PC-3 (cell line): ENCODE data around the gene CCSER2. TPM values are rescaled to one million over a fixed set of nuclear protein-coding genes. Genes with fewer than 3 reads are reported as not detected.

ENCODE experiments used
- ATAC-seq: fragments of 200-7000 bp; cut with Tn5 transposase; 2 replicates; pipeline ENCODE4 v1.9.1; 2020; ENCODE audit warnings: mild to moderate bottlenecking, moderate library complexity
- BruUV-seq: library from RNA; stranded (reverse); fragments of 400-500 nt; replicated peaks from 2 replicates; lab custom pipeline; 2021; lab: Mats Ljungman, UMichigan
- CTCF ChIA-PET: fragments of 300-600 bp; sonication (Branson Sonifier 250); formaldehyde crosslinking; loops from one replicate; lab custom pipeline; 2022; ENCODE audit warnings: antibody characterized with exemption; lab: Charles Lee
- POLR2A ChIA-PET: fragments of 300-600 bp; sonication (Branson Sonifier 250); formaldehyde crosslinking; loops from one replicate; lab custom pipeline; 2022; ENCODE audit warnings: antibody characterized with exemption; ENCODE audit not compliant: unreplicated experiment; lab: Charles Lee
- DNase-seq: peaks from one replicate; pipeline ENCODE4 v3.0.0-alpha.2; 2015
- H2AFZ ChIP-seq: fragments of 300-600 bp; sonication (generic); 2 replicates; pipeline ENCODE4 v1.6.0; 2016; ENCODE audit warnings: antibody characterized with exemption, low read length
- H3F3A ChIP-seq: fragments of 300-600 bp; sonication (generic); one replicate; pipeline ENCODE4 v1.6.0; 2017; ENCODE audit warnings: antibody characterized with exemption, low read length, control low read depth, mild to moderate bottlenecking; ENCODE audit not compliant: unreplicated experiment
- H3K27ac ChIP-seq: fragments of 300-600 bp; sonication (generic); 2 replicates; pipeline ENCODE4 v1.5.1; 2016; ENCODE audit warnings: mild to moderate bottlenecking, low read length
- H3K27me3 ChIP-seq: fragments of 300-600 bp; sonication (generic); 2 replicates; pipeline ENCODE4 v1.6.1; 2016; ENCODE audit warnings: low read length, mixed read lengths
- H3K36me3 ChIP-seq: fragments of 300-600 bp; sonication (generic); 2 replicates; pipeline ENCODE4 v1.6.1; 2016; ENCODE audit warnings: low read depth, mixed run types, low read length, mixed read lengths
- H3K4me1 ChIP-seq: fragments of 300-600 bp; sonication (generic); 2 replicates; pipeline ENCODE4 v1.5.1; 2016; ENCODE audit warnings: low read length; ENCODE audit not compliant: insufficient read depth
- H3K4me2 ChIP-seq: fragments of 300-600 bp; sonication (generic); 2 replicates; pipeline ENCODE4 v1.6.0; 2016; ENCODE audit warnings: low read length
- H3K4me3 ChIP-seq: fragments of 300-600 bp; sonication (generic); 2 replicates; pipeline ENCODE4 v1.5.1; 2016; ENCODE audit warnings: mild to moderate bottlenecking, low read length, mixed read lengths
- H3K79me2 ChIP-seq: fragments of 300-600 bp; sonication (generic); 2 replicates; pipeline ENCODE4 v1.6.1; 2017; ENCODE audit warnings: low read length, mixed read lengths
- H3K9ac ChIP-seq: fragments of 300-600 bp; sonication (generic); 2 replicates; pipeline ENCODE4 v1.6.0; 2016; ENCODE audit warnings: mild to moderate bottlenecking, low read length
- H3K9me2 ChIP-seq: fragments of 300-600 bp; sonication (generic); replicated peaks from 2 replicates; pipeline ENCODE4 v1.6.1; 2016; ENCODE audit warnings: mixed run types, low read length, mixed read lengths
- H3K9me3 ChIP-seq: fragments of 300-600 bp; sonication (generic); 2 replicates; pipeline ENCODE4 v1.6.1; 2016; ENCODE audit warnings: low read length, mixed read lengths
- H4K20me1 ChIP-seq: fragments of 300-600 bp; sonication (generic); 2 replicates; pipeline ENCODE4 v1.6.1; 2016; ENCODE audit warnings: low read length, mixed read lengths
- CTCF ChIP-seq: fragments of 300-600 bp; sonication (generic); conservative IDR thresholded peaks from 2 replicates; pipeline ENCODE4 v1.5.1; 2017; ENCODE audit warnings: antibody characterized with exemption, low read depth, mild to moderate bottlenecking, low read length
- EZH2 ChIP-seq: fragments of 300-600 bp; sonication (generic); IDR thresholded peaks from one replicate; pipeline ENCODE4 v1.6.1; 2017; ENCODE audit warnings: antibody characterized with exemption, mild to moderate bottlenecking, low read length; ENCODE audit not compliant: unreplicated experiment
- EZH2phosphoT487 ChIP-seq: fragments of 300-600 bp; sonication (generic); IDR thresholded peaks from 2 replicates; pipeline ENCODE4 v1.6.1; 2018; ENCODE audit warnings: mild to moderate bottlenecking, antibody characterized with exemption, low read length, borderline replicate concordance
- intact Hi-C: fragments of 100-400 bp; cut with micrococcal nuclease; formaldehyde crosslinking; loops from 2 replicates; pipeline ENCODE4 v1.9.0; 2023
- total RNA-seq: library from RNA; depleted of rRNA; stranded (reverse); fragments of >200 nt; gene quantifications from 2 replicates; pipeline ENCODE4 v1.2.3, GENCODE V29; 2014

Gene CCSER2
- total RNA-seq, 1 experiment from 2014 or later: 10.2 TPM

DNA sequence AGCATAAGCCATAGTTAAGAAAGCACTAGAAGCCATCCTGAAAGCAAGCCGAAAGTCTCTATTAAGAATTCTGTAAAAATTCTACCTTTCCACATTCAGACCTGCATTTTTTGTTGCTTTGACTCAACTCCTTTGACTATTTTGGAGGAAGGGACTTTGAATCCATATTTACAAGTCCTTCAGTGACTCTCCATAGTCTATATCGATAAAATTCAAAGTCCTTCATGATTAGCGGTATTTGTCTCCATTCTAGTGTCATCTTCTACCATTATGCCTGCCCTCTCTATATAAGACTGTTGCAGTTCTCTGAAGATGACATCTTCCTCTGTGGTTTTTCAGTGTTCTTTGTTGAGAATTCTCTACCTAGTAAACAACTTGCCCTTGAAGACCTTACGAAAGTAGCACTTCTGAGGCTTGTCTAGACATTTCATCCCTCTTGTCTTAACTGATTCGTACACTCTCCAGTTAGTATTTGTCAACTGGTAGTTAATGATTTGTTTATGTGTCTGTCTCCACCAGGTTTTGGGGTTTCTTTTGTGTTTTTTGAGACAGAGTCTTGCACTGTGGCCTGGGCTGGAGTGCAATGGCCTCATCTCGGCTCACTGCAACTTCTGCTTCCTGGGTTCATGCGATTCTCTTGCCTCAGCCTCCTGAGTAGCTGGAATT lies 1.7 kb downstream of the CCSER2 start:
- peaks cover 56% of the 10 kb centered on the region for H3K79me2 ChIP-seq
- CTCF ChIA-PET: no interaction called here
- no peaks in the 10 kb centered on the region for H3F3A ChIP-seq
- H4K20me1 ChIP-seq: peaks cover 7% of the 10 kb centered on the region
- H3K4me3 ChIP-seq: peak overlapping the region; percentile 96
- intact Hi-C loops: loop anchor here (5.0 kb wide), 1 partner anchor 63 kb away; no protein-coding TSS in a partner anchor
- H3K9me2 ChIP-seq: no peaks in the 10 kb centered on the region
- TF ChIP-seq EZH2phosphoT487 (no peak), CTCF (no peak), EZH2 (no peak)
- no peak overlapping the region for H3K27ac ChIP-seq
- H2AFZ ChIP-seq: no peak overlapping the region
- DNase-seq (no peak), ATAC-seq (no peak)
- H3K36me3 ChIP-seq: no peaks in the 10 kb centered on the region
- no peaks in the 10 kb centered on the region for H3K27me3 ChIP-seq
- POLR2A ChIA-PET: interaction anchor here (0.5 kb wide), 1 partner anchor 28 kb away, joined by 8 read pairs; no protein-coding TSS in a partner anchor
- BruUV-seq: no TSS peak
- no peaks in the 10 kb centered on the region for H3K9me3 ChIP-seq
- peaks cover 13% of the 10 kb centered on the region; the same call in 1 of the 2 replicates for H3K4me1 ChIP-seq
- no peak overlapping the region for H3K9ac ChIP-seq
- peak overlapping the region; percentile 96 for H3K4me2 ChIP-seq

DNA sequence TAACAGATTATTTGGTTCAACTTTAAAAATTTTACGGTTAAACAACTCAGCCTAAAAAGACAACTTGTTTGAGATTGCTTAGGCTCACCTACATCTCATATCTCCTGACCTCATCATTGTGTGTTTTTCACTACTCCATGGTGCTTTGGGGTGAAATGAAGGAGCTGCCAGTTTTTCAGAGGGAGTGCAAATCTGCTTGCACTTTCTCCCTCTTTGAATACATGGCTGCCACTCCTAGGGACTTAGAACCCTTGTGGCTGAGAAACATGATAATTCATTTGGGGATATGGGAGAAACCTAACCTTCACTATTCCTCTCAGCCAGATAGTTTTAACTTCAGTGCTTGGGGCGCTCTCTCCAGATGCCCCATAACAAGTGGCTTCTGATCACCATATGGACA lies 2.7 kb downstream of the CCSER2 start:
- ATAC-seq: no peak
- no peak for DNase-seq
- ChIA-PET POLR2A (no interaction called here), CTCF (no interaction called here)
- Histone ChIP-seq H3K4me2 (no peak overlapping the region), H2AFZ (no peak overlapping the region), H3K9me3 (no peaks in the 10 kb centered on the region), H3K9me2 (no peaks in the 10 kb centered on the region), H3K27ac (no peak overlapping the region), H3K4me1 (peaks cover 15% of the 10 kb centered on the region; the same call in 1 of the 2 replicates), H3K27me3 (no peaks in the 10 kb centered on the region), H4K20me1 (peaks cover 7% of the 10 kb centered on the region), H3K79me2 (peaks cover 65% of the 10 kb centered on the region), H3K36me3 (no peaks in the 10 kb centered on the region), H3K9ac (no peak overlapping the region), H3F3A (no peaks in the 10 kb centered on the region), H3K4me3 (no peak overlapping the region)
- intact Hi-C loops: no loop called here
- no TSS peak for BruUV-seq
- TF ChIP-seq EZH2 (no peak), CTCF (no peak), EZH2phosphoT487 (no peak)

- DNase-seq (no peak), ATAC-seq (no peak)
- Histone ChIP-seq H3K4me1 (peaks cover 23% of the 10 kb centered on the region; the same call in 1 of the 2 replicates), H3K9me3 (no peaks in the 10 kb centered on the region), H3K27ac (no peak overlapping the region), H3K9me2 (no peaks in the 10 kb centered on the region), H3K27me3 (no peaks in the 10 kb centered on the region), H2AFZ (no peak overlapping the region), H3K9ac (no peak overlapping the region), H3K36me3 (no peaks in the 10 kb centered on the region), H3K4me3 (no peak overlapping the region), H4K20me1 (peaks cover 7% of the 10 kb centered on the region), H3K79me2 (peaks cover 78% of the 10 kb centered on the region), H3F3A (no peaks in the 10 kb centered on the region), H3K4me2 (no peak overlapping the region)
- TF ChIP-seq CTCF (no peak), EZH2 (no peak), EZH2phosphoT487 (no peak)
- CTCF ChIA-PET: no interaction called here
- intact Hi-C loops: no loop called here
- no TSS peak for BruUV-seq
- POLR2A ChIA-PET: no interaction called here
These were observed 5.6 kb downstream of the CCSER2 start for GRCh38 chr10:84333864-84334451.
